ENCODE results near the gene TNC. TPM values are rescaled to one million over a fixed set of nuclear protein-coding genes. Genes with fewer than 3 reads are reported as not detected.

Gene TNC
- polyA plus RNA-seq, 1 of the 3 experiments (the other 2 are of a cell fraction): 805 TPM

GRCh38 chr9:115117999-115118878 lies at the start of gene TNC (continued):
- TF ChIP-seq EZH2phosphoT487 (IDR thresholded peaks at IDR 0.05; ENCODE audit: borderline replicate concordance, low read depth) (no peak), RCOR1 (IDR thresholded peaks at IDR 0.05; ENCODE audit: low read length) (no peak), MAX (IDR thresholded peaks at IDR 0.05; ENCODE audit: low read depth) (peak; percentile 70), SIN3A (IDR thresholded peaks at IDR 0.05; ENCODE audit: borderline replicate concordance, low read depth, low read length) (peak; percentile 94), TEAD4 (IDR thresholded peaks at IDR 0.05; ENCODE audit: borderline replicate concordance, insufficient read depth) (no peak; the same call in 1 of the 2 replicates), FOSL2 (IDR thresholded peaks at IDR 0.05; ENCODE audit: borderline replicate concordance, low read depth) (no peak), FOXM1 (IDR thresholded peaks at IDR 0.05; ENCODE audit: low read depth) (no peak), CTCF (IDR thresholded peaks at IDR 0.05) (no peak), YY1 (IDR thresholded peaks at IDR 0.05; ENCODE audit: low read depth) (0 out of 2 replicates have a peak, but pooled peaks have one; percentile 39), JUND (IDR thresholded peaks at IDR 0.05) (0 out of 2 replicates have a peak, but pooled peaks have one; percentile 20), SMC3 (IDR thresholded peaks at IDR 0.05; ENCODE audit: low read depth, low read length) (no peak)

GRCh38 chr9:115167175-115167574 lies 49.2 kb upstream of the TNC start:
- Histone ChIP-seq H3F3A (replicated peaks; ENCODE audit: insufficient read depth) (peaks cover 36% of the 10 kb centered on the region), H3K9me2 (no peaks in the 10 kb centered on the region), H3K27me3 (ENCODE audit: insufficient read depth) (no peaks in the 10 kb centered on the region), H3K9ac (no peak overlapping the region), H3K4me2 (peak overlapping the region; percentile 41), H3K9me3 (no peaks in the 10 kb centered on the region), H3K36me3 (replicated peaks in 1 of 2; ENCODE audit: control insufficient read depth in 1 of 2, insufficient read depth in 2 of 2, low read length in 1 of 2) (no peaks in the 10 kb centered on the region), H3K79me2 (ENCODE audit: insufficient read depth) (no peaks in the 10 kb centered on the region), H3K4me1 (ENCODE audit: control insufficient read depth in 1 of 2, insufficient read depth in 2 of 2, low read depth in 1 of 2, low read length in 1 of 2) (peaks cover 2 to 38% of the 10 kb centered on the region in 2 experiments; a peak in 3 of 4 replicates), H2AFZ (ENCODE audit: low read depth) (no peak overlapping the region), H3K27ac (ENCODE audit: low read depth in 2 of 2, low read length in 1 of 2) (peak overlapping the region in 1 of 2 experiments; percentile 55; a peak in 2 of 4 replicates), H3K4me3 (ENCODE audit: low read depth in 2 of 2, low read length in 1 of 2) (no peak overlapping the region), H4K20me1 (ENCODE audit: insufficient read depth) (no peaks in the 10 kb centered on the region)
- ChIA-PET CTCF (no interaction called here), POLR2A (no interaction called here)
- 14% methylated on average over 3 of the region's 3 CpGs for WGBS (ENCODE audit: low lambda C conversion rate)
- no peak for DNase-seq
- TF ChIP-seq TEAD4 (IDR thresholded peaks at IDR 0.05; ENCODE audit: borderline replicate concordance, insufficient read depth): peak; percentile 61; the same call in 1 of the 2 replicates
- TF ChIP-seq IRF3 (IDR thresholded peaks at IDR 0.05; ENCODE audit: low read depth, low read length): no peak
- no peak for TF ChIP-seq SMC3 (IDR thresholded peaks at IDR 0.05; ENCODE audit: low read depth, low read length)
- no peak for TF ChIP-seq USF1 (IDR thresholded peaks at IDR 0.05; ENCODE audit: borderline replicate concordance, low read depth)
- no peak for TF ChIP-seq MXI1 (IDR thresholded peaks at IDR 0.05; ENCODE audit: low read depth, low read length)
- TF ChIP-seq GABPA (IDR thresholded peaks at IDR 0.05; ENCODE audit: low read depth): no peak
- TF ChIP-seq NRF1 (IDR thresholded peaks at IDR 0.05; ENCODE audit: low read depth, low read length): no peak
- no peak for TF ChIP-seq RCOR1 (IDR thresholded peaks at IDR 0.05; ENCODE audit: low read length)
- TF ChIP-seq TAF1 (IDR thresholded peaks at IDR 0.05; ENCODE audit: borderline replicate concordance, low read depth, low read length): no peak
- TF ChIP-seq ELF1 (IDR thresholded peaks at IDR 0.05): no peak
- TF ChIP-seq POLR2AphosphoS5 (IDR thresholded peaks at IDR 0.05; ENCODE audit: low read depth, low read length): no peak
- TF ChIP-seq PBX3 (IDR thresholded peaks at IDR 0.05): peak; percentile 87
- TF ChIP-seq CHD2 (IDR thresholded peaks at IDR 0.05; ENCODE audit: low read length, partially characterized antibody): no peak
- TF ChIP-seq SIN3A (IDR thresholded peaks at IDR 0.05; ENCODE audit: borderline replicate concordance, low read depth, low read length): no peak
- TF ChIP-seq TCF12 (IDR thresholded peaks at IDR 0.05): peak; percentile 84
- TF ChIP-seq FOSL2 (IDR thresholded peaks at IDR 0.05; ENCODE audit: borderline replicate concordance, low read depth): peak; percentile 73
- TF ChIP-seq MEF2A (IDR thresholded peaks at IDR 0.05; ENCODE audit: borderline replicate concordance, low read depth): no peak
- peak; percentile 78 for TF ChIP-seq JUND (IDR thresholded peaks at IDR 0.05)
- TF ChIP-seq EZH2phosphoT487 (IDR thresholded peaks at IDR 0.05; ENCODE audit: borderline replicate concordance, low read depth): no peak
- peak; percentile 49; the same call in 1 of the 2 replicates for TF ChIP-seq NFIC (IDR thresholded peaks at IDR 0.05; ENCODE audit: borderline replicate concordance)
- no peak for TF ChIP-seq RXRA (IDR thresholded peaks at IDR 0.05; ENCODE audit: borderline replicate concordance, low read depth)

Data from SK-N-SH (cell line).